GM19240 (cell line): Measurements from ENCODE around the gene GLO1.
A peak's percentile ranks its signal among the peaks of the same experiment; 100 is the strongest.

Experiments used
- DNase-seq: peaks from one replicate; pipeline ENCODE4 v3.0.0; 2011; ENCODE audit warnings: low spot score; ENCODE audit not compliant: insufficient read length

Gene GLO1

DNA sequence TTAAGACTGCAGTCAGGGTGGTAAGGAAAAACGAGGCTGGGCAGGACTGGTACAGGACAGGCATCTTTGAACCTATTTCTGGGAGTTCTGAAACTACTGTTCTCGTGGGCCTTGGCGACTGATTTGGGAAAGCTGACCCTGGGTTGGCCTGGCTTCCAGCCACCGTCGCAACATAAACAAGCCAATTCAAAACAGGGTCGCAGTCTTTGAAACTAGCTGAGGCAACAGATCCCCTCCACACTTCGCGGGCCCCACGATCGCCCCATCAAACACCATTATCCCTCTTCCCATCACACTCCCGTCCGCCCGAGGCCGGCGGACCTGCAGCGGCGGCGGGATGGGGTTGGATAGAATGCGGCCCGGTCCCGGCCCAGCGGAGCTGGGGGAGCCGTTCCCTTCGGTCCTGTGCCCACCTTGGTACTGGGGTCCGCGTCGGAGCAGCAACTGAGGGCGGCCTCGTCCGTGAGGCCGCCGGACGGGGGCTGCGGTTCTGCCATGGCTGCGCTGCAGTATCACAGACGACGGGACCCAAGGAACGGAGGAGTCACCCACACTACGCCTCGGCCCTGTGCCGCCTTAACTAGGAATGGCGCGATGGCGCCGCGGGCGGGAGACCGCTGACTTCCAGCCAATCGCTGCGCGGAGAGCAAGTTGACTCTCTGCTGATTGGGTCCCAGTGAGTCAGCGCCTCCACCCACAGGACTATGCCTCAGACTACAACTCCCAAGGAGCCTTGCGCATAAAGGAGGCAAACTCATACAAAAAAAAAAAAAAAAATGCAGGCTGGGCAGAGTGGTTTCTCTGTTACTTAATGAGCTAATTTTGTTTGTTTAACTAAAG lies at the start of gene GLO1:
TSS of gene GLO1 (minus strand) at position 588 of the 840 bp plus-strand sequence. CDS start at position 497, 91 bp downstream.
- DNase-seq = peak; percentile 92

DNA sequence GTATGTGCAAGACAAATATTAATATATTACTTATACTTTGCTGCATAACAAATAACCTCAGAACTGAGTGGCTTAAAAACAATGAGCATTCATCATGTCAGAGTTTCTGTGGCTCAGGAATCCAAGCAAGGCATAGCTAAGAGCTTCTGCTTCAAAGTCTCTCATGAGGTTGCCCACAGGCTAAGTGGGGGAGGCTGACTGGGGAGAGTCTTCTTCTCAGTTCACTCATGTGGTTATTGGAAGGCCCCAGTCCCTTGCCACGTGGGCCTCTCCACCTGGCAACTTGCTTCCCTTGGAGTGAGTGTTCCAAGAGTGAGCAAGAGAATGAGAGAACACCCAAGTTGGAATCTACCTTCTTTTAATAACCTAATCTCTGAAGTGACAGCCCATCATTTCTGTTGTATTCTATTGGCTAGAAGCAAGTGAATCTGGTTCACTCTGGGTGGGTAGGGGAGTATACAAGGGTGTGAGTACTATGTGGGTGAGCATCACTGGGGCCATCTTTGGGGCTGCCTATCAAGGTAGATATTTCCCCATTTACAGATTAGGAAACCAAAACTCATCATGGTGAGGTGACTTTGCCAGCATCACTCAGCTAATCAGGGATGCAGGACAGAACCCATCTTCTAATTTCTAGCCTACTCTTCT lies 48.1 kb upstream of the GLO1 start:
- no peak for DNase-seq

DNA sequence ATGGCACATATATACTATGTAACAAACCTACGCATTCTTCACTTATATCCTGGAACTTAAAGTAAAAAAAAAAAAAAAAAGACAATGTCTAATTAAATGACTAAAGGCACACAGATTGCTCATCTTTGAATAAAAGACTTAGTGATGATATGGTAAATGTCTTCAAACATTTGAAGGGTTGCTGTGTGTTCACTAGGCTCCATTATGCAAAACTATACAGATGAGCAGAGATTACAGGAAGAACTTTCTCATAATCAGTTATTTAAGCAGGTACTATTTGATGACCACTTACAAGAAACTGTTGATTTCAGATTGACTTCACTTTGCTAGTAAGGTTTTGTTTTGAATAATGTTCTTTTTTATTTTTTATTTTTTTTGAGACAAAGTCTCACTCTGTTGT lies 46.5 kb upstream of the GLO1 start:
- no peak for DNase-seq

DNA sequence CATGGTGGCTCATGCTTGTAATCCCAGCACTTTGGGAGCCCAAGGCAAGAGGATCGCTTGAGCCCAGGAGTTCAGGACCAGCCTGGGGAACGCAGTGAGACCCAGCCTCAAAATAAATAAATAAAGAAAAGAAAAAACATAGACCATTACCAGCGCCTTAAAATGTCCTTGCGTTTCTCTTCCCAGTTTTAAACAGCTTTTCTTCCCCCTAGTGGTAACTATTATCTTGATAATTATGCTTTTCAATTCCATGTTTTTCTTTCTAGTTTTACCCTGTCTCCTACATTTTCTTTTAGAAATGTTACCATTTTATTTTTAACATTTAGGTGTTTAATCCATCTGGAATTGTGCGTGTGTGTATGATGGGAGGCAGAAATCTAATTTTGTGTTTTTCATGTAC lies 36.6 kb upstream of the GLO1 start:
- DNase-seq = no peak

DNA sequence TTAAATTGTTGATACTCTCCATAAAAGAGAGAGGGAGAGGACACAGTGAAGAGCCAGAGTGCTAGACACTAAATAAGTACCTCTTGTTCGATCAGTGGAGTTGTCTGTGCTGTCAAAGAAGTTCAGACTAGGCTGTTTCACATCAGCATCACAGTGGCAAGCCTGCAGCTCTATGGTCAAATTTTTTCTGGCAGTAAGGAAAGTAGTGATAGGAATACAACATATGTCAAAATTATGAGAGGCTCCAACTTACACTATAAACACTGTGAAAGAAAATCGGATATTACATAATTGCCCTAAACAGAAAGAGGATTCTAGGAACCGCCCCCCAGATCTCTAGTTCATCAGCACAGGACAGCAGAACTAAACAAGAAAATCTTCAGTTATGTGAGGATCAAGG lies 35.3 kb upstream of the GLO1 start:
- no peak for DNase-seq

DNA sequence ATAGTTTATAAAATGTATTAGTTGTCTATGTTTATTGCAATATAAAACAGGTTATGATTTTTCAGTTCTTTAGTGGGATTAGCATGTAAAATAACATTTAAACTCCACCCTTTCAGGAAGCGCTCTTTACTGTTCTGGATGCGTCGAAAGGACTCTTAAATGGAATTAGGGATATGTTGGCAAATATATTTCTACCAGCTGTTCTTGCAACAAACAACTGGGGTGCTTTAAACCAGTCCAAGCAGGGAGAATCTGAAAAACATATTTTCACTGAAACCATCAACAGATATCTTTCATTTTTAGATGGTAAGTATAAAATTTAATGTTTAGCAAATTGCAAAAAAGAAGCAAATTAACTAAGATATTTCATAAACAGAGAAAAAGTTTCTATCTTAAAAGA lies 34.0 kb upstream of the GLO1 start:
- no peak for DNase-seq

DNA sequence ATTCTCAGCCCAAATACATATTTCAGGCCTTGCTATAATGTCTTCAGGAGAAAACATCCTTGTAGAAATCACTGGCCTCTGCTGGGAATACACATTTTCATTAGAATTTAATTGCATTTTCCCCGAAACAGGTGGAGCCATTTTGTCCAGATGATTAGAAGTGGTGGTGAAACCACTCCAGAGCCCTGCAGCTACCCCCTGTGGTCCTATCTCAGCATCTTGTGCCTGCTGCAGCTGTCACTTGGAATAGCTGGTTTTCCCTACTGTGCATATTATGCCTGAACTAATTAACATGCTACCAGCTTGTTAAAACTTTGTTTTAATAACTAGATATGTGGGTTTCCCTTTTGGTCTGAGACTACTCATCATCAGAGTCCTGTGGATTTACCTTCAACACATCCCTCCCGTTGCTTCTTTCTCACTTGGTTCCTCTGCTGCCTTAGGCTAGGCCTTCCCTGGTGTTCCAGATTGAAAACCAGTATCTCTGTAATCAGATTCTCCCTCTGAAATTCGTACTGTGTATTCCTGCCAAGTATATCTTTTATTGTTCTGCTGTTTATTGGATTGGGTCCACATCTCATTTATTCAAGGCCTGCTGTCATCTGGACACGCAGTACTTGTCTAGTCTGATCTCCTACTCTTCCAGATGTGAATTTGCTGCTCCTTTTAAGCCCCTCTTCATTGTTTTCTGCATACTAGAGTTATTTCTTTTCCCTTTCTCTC lies 27.4 kb upstream of the GLO1 start:
- DNase-seq = no peak

DNA sequence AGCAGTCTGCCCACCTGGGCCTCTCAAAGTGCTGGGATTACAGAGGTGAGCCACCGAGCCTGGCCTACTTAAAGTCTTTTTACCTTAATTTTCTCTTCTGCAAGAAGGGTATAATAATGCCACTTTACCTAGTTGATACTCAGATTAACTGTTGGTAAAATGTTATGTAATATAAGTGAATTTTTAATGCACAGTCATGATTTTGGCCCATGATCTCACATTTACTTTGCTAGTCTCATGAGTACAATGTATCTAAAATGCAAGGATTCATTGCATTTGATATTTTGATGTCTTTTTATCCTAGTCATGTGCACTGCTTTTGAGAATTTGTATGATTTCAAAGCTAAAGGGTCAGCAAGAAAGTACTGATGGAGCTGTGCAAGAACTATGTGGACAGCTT lies 25.3 kb upstream of the GLO1 start:
- no peak for DNase-seq

DNA sequence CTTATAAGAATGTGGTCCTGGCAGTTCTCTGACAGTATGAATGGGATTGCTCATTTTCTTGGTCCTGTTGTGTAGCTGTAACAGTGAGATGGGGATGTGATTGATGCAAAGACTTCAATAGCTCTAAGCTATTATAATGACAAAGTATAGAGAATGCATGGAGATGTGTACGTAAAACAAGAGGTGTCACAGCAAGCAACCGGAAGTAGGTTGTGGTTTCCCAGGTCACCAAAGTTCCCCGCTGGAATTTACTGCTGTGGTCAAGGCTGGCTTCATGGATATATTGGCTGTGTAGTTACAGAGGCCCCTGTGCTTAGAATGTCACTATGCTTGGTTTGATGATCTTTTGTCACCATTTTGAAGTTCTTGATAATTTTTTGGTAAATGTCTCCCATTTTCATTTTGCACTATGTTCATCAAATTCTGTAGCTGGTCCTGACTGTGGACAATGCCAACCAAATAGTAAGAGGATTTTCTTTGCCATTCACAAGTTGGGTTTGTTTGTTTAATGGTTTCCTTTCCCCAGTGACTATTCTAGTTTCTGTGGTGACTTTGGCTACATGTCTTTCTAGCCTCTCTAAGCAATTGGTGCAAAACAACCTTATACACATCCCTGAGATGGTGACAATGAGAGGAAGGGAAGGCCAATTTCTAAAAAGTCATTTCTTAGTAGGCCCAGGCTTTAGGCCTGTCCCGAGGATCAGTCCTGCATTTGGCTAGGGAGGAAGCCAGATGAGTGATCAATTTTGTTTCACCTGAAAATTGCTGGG lies 22.7 kb upstream of the GLO1 start:
- DNase-seq = peak; percentile 4

DNA sequence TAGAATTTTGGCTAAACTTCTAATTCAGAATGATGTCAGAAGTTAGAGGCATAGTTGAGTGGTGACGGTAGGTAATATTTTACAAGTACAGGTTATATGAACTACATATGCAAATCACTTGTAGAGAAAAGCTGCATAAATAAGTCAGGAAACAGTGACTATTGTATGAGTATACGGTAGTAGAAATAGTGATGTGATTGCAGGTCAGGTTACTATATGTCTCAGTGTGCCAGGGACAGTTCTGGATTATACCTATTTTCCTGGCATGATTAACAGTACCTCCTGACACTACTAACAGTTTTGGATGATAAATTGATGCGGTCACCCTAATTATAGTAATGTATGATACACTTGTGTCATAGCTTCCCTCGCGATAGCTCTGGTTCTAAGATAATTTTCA lies 21.4 kb upstream of the GLO1 start:
- DNase-seq = no peak

DNA sequence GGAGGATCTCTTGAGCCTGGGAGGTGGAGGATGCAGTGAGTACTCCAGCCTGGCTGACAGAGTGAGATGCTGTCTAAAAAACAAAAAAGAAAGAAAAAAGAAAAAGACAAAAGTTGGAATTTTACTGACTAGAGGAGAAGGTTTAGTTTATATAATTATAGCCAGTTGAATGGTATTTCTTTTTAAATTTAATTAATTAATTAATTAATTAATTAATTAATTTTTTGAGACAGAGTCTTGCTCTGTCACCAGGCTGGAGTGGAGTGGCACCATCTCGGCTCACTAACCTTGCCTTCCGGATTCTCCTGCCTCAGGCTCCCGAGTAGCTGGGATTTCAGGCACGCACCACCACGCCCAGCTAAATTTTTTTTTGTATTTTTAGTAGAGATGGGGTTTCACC lies 20.8 kb upstream of the GLO1 start:
- no peak for DNase-seq

DNA sequence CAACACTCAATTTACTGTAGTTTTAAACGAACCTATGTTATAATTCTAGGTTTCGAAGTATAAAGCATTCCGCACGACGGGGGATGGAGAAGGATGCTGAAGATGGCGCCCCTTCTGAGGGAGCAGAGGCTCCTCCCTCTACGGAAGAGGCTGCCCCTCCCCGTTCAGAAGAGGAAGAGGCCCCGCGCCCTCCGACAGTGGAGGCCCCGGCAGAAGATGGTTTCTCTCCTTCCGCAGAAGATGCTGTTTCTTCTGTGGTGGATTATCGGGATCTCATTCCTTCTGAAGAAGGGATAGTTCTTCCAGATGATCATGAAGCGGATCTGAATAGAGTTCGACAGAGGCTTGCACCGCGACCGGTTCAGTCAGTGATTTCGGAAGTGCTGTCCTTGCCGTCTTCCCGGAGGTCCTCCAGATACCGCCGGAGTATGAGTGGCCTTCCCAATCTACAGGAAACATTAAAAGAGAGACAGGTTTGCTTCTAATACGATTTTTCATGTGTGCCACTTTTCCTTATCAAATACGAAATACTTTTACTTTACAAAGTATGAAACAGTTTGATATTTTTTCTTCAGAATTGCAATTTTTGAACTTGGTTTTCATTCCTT lies 19.9 kb upstream of the GLO1 start:
- no peak for DNase-seq

DNA sequence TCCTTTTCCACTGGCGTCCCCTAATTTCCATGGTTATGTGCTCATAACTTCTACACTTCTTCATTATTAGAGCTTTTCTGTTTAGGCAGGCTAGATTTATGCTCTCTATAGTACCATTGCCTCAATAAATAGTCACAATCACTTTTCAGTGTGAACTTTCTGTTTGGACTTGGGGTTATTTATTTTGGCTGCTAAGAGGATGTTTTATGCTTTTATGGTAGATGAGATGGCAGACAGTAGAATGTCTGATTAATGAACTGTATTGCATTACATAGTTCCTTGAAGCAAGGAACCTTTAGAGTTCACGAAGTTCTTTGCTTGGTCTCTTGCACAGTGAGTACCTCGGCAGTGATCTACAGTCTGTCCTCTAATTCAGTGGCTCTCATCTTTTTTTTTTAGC lies 19.1 kb upstream of the GLO1 start:
- DNase-seq = no peak

DNA sequence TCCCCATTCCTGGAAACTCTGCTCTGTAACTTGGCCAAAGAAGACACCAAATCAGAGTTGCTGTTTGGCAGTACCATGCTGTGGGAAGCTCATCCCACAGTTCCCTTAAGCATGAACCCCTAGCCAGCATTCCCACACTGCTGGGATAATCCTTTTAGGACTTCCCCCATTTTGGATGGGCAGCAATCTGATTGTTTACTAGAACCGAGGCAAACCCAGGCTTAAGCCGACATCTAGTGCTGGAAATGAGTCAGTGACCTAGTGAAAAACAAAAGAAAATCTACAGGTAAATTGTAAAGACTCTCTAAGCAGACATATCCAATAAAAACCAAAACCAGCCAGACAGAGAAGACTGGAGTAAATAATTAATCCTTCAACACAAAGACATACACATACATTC lies 17.4 kb upstream of the GLO1 start:
- no peak for DNase-seq

DNA sequence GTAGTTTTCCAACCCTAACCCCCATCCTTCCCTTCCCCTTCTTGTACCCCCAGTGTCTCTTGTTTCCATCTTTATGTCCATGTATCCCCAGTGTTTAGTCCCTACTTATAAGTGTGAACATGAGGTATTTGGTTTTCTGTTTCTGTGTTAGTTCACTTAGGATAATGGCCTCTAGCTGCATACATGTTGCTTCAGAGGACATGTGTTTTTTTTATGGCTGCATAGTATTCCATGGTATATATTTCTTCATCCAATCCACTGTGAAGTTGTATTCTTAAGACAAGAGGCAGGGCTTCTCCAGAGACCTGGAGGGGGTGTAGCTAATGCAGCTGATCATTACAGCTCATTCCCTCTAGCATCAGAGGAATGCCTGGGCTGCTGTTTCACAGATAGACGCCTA lies 16.4 kb upstream of the GLO1 start:
- DNase-seq = no peak

DNA sequence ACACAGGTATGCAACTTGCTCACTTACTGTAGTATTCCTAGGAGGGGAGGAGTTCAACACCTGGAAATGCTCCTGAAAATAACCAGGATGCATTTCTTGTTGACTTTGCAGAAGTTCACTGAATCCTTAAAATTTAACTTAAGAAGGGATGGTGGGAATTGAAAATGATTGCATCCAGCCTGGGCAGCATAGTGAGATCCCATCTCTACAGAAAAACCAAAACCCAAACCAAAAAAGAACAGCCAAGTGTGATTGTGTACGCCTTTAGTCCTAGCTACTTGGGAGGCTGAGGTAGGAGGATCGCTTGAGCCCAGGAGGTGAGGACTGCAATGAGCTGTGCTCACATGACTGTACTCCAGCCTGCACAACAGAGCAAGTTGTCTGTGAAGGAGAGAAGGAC lies 13.9 kb upstream of the GLO1 start:
- DNase-seq = no peak

DNA sequence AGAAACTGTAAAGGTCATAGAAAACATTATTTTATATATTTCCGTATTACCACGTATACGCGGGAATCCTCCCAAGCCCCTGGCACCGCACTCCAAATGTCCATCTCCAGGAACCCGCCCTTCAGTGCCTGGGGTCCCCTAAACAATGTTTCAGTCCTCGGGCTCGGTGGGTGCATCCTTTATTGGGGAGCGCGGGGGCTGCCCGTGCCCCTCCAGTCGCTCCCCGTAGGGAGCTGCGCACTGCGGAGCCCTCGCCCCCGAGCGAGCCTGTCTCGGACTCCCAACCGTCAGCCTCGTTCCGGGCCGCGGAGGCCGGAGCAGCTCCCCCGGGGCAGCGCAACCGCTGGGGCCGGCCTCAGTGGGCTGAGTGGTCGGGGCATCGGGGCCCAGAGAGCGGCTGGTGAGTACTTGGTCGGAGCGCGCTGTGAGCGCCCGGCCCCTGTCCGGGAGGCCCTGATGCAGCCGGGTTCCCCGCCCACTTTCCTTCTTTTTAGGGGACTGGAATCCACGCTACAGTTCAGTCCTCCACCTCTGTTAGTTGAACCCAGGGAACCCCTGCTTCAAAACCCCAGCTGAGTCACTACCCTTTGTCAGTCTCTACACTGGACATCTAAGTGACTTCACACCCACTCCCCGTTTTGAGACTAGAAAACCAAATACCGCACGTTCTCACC lies 12.2 kb upstream of the GLO1 start, which contains the start of gene DNAH8:
TSS of gene DNAH8 (plus strand) at position 296 of the 674 bp plus-strand sequence. CDS start 7,499 bp downstream, outside the sequence.
- no peak for DNase-seq

DNA sequence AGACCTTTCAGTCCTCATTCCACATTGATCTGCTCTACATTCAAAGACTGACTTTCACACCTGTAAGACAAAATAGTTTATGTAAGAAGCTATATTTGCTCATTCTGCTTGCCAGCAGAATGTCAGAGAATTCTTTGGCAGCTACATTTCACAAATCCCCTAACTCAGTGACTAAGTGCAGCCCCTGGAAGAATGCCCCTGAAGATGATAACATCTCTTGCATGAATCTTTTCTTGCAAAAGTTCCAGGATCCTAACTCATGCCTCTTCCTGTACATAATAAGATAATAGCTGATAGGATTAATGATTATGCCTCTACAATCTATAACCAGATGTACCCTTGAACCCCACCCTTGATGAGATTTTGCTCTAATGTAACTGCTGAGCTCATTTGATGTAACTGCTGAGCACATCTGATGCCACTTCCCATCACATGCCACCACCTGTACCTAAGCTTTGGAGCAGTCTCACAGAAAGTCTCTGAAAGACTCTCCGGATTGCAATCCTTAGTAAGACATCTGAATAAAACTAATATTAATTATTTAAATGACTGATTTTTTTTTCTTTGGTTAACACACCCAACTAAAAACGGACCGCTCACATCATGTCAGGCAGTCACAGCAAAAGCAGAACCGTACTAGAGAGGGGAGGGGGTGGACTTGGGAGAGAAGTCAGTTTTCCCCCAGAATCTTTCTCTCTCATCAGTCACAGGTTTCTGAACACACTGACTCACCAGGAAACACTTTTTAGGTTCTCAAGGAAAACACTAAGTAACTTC lies 11.5 kb upstream of the GLO1 start:
- DNase-seq = no peak

DNA sequence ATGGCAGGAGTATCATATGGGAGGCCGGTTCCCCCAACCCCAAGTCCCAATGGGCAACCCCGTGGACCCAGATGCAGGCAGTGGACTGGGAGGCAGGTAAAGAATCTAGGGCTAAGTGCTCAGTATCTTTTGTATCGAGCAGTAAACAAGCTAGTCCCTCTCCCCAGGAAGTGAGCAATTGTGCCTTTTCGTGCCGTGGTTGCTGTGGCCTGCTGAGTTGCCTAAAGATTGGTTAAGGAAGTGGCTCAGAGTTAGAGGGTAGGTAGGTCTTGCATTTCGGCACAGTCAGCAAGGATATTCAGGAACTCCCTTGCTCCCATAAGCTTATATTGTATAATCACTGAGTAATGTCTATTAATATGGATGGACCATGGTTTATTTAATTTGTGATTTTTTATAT lies 10.9 kb upstream of the GLO1 start:
- no peak for DNase-seq

DNA sequence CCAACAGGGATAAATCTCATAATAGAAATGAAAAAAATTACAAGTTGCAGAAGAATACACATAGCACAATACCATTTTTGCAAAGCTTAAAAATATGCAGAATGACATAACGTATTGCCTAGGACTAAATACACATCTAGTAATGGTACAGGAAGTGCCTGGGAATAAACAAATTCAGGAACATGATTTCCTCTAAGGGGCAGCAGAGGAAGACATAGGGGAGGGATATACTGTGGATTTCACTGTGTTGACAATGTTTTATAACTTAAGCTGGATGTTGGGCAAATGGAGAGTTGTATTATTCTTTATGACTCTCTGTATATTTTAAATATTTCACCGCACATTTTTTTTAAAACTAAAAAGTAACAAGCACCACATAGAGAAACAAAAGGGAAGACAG lies 5.6 kb upstream of the GLO1 start:
- no peak for DNase-seq
